HG02970 (cell line): Measurements from ENCODE around the gene CDR2L.
A peak's percentile ranks its signal among the peaks of the same experiment; 100 is the strongest.
"Not testable (repeated sequence)": the region's sequence is repeated elsewhere in the genome, so short reads cannot be mapped to it uniquely, and the experiment has no call there.

Experiments
- ATAC-seq: cut with Tn5 transposase; IDR thresholded peaks from one replicate; pipeline ENCODE4 v1.9.1; 2021; ENCODE audit warnings: mild to moderate bottlenecking, moderate library complexity, moderate number of reproducible peaks; ENCODE audit not compliant: unreplicated experiment, low FRiP score

CDR2L gene

DNA sequence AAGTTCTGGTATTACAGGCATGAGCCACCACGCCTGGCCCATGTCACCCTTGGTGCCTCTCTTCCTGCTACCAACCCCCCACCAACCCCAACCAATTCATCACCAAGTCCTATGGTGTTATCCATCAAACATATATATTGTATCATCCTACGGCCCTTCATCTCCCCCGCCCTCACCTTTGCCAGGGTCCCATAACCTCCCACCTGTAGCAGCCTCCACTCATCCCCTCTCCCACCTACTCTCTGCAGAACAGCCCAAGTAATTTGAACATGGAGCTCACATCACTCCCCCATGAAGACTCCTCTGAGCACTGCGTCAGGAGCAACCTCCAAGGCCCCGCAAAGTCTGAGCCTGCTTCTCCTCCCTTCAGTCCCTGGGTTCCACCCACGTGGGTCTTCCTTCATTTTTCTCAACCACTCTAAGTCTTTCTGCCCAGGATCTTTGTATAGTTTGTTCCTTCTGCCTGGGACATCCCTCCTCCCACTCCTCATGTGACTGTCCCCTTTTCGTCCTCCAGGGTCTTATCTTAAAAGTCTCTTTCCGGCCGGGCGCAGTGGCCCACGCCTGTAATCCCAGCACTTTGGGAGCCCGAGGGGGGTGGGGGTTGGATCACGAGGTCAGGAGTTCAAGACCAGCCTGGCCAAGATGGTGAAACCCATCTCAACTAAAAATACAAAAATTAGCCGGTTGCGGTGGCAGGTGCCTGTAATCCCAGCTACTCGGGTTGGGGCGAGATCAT lies 7.9 kb upstream of the CDR2L start:
- no peak for ATAC-seq

DNA sequence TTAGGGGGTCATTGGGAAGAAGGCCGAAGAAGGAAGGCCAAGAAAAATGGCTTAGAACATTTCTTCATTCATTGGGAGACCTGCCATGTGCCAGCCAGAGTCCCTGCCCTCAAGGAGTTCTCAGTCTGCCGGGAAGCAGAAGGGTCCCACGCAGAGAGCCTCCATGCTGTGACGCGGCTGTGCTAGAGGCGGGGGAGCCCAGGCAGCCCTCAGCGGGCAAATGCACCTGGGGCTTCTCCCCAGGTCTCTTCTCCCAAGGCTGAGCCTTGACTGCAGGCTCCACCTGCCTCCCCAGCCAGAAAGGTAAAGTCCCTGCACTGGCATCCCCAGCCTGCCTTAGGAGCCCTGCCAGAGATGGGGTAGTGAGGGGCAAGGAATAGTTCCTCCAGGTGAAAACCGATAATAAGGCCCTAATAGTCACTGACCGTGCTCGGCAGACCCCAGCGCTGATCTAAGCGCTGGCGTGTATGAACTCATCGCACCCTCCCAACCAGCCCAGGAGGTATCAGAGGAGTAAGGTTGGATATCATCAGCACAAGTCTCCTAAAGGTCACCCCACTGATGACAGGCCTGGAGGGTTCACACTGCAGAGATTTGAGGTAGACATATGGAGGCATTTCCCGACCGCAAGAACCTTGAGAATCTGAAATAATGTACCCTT lies 6.0 kb upstream of the CDR2L start:
- ATAC-seq, result no peak

DNA sequence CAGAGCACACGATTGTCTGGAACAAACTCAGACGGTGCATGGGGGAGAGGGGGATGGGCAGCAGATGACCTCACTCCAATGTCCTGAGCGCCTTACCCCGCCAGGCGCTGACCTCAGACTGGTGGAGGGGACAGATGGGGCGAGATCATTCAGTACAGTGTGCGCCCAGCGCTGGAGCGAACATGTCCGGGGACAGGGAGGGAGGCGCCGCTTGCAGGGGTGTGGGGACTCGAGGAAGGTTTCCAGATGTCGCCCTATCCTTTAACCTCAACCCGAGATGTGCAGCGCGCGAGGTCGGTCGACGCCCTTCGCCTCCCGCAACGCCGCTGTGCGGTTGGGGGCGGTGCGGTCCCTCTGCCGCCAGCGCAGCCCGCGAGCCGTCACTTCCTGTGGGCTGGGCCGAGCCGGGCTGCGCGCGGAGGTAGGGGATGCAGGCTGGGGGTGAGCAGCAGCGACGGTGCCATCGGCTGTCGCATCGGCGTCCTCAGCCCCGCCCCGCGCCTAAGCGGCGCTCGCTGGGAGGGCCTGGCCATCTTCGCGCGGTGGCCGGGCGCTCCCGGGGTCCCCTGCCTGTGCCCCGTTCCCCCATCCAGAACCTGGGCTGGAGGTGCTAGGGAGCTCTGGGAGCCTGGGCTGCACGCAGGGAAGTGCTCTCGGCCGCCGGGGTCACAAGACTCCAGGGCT lies 5.3 kb upstream of the CDR2L start:
- ATAC-seq, result peak; percentile 64

DNA sequence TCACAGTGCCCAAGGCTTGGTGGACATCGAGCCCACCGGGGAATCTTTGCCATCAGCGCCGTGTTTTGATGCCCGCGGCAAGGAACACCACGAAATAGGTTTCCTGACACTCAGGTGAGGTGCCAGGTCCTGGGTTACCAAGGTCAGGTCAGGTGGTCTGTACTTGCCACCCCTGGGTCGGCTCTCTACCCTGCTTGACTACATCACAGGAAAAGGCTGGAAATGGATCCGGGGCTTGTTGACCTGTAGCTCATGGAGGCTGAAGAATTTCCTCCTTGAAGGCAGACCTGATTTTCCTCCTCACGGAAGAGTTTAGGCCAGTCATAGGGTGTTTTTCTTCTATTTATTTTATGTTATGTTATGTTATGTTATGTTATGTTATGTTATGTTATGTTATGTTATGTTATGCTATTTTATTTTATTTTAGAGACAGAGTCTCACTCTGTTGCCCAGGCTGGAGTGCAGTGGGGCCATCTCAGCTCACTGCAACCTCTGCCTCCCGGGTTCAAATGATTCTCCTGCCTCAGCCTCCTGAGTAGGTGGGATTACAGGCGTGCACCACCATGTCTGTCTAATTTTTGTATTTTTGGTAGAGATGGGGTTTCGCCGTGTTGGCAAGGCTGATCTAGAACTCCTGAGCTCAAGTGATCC lies 4.6 kb upstream of the CDR2L start:
- not testable (repeated sequence) for ATAC-seq

DNA sequence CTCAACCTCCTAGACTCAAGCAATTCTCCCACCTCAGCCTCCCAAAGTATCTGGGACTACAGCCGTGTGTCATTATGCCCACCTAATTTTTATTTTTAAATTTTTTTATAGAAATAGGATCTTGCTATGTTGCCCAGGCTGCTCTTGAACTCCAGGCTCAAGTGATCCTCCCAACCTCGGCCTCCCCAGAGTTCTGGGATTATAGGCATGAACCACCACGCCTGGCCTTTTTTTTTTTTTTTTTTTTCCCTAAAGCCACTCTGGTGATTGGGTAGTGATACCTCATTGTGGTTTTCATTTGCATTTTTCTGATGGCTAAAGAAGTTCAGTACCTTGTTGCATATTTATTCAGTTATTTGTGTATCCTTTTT lies 1.2 kb upstream of the CDR2L start:
- ATAC-seq, result no peak

DNA sequence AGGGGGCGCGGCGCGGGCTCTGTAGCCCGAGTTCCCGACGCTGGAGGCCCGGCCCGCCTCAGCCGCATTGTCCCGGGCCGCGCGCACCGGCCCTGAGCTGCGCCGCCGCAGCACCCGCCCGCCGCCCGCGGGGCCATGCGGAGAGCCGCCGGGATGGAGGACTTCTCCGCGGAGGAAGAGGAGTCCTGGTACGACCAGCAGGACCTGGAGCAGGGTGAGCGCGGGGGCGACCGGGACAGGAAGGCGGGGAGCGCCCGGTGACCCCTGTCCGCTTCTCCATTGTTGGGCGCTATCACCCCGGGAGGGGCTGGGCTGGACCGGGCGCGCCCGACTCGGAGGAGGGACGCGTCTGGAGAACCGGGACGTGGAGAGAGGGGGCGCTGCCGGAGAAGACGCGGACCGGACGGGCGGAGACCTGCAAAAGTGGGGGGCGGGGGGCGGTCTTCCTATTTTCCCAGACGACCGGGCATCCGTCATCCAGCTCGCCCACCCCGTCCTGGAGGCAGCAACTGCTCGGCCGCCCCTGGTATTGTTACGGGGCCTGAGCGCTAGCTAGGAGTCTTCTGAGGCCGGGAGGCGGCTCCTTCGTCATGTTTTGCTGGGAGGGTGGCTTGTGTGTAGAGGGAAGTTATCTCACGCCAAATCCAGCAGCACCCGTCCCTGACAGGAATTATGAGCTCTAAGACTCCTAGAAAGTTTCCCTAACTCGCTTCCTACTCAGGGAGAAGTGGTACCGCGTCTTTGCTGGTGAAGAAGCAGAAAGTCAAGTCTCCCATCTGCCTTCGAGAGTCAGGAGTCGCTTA lies 678 bp downstream of the CDR2L start:
- ATAC-seq, result peak; percentile 12

DNA sequence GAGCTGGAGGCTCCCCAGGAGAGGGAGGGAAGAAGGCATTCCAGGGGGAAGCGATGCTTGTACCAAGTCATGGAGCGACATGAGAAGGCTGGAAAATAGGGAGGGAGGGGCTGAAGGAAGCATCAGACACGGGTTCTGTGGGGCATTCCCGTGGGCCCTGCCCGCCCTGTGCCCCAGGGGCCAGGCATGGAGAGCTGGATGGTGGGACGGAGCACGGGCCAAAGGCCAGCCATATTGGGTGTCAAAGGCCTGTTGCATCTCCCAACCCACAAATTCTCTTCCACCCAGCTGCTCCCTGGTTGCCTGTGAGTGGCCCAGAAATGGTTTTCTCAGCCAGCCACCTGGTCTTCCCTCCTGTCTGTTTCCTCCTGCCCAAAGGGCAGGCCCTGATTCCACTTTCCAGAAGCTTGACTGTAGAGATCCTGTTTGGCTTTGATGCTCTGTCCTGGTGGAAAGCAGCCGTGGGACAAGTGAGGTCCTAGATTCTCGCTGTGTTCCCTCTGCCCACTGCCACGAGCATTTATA lies 3.2 kb downstream of the CDR2L start:
- ATAC-seq, result no peak

DNA sequence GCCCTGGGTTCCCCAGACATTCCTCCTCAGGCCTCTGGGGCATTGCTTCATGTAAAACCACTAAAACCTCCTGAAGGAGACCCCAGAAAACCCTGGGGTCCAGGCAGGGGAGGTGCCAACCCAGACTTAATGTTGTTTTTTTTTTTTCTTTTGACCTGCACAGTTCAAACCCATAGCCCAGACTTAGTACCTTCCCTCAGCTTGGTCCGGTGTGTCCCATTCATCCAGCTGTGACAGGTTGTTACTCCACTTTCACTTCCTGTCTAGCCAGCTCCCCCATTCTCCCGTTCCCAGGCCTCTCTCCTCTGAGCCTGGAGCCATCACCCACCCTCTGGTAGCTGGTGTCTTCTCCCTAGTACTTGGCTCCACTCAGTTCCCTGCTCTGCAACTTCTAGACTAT lies 4.8 kb downstream of the CDR2L start:
- ATAC-seq, result no peak

DNA sequence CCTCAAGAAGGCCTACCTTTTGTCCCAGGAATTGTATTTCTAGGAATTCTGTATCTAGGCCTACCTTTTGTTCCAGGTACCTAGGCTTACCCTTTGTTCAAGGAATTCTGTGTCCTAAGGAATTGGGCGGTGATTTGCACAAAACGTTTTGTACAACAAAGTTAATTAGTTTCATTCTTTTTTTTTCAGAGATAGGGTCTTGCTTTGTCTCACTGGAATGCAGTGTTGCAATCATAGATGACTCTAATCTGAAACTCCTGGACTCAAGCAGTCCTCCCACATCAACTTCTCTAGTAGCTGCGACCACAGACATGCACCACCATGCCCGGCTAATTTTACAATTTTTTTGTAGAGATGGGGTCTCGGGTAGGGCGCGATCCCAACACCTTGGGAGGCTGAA lies 7.0 kb downstream of the CDR2L start:
- ATAC-seq, result no peak

DNA sequence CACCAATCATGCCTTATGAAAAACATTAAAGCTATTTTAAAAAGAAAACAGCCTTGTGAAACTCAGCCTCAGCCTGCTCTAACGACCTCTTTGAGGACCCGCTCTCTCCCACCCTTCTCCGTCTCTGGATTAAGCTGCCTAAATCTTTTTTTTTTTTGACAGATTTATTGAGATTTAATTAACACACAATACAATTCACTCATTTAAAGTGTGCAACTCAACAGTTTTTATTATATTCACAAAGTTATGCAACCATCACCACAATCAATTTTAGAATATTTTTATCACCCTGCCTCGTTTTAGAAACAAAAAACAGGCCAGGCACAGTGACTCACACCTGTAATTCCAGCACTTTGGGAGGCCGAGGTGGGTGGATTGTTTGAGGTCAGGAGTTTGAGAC lies 8.4 kb downstream of the CDR2L start:
- no peak for ATAC-seq

DNA sequence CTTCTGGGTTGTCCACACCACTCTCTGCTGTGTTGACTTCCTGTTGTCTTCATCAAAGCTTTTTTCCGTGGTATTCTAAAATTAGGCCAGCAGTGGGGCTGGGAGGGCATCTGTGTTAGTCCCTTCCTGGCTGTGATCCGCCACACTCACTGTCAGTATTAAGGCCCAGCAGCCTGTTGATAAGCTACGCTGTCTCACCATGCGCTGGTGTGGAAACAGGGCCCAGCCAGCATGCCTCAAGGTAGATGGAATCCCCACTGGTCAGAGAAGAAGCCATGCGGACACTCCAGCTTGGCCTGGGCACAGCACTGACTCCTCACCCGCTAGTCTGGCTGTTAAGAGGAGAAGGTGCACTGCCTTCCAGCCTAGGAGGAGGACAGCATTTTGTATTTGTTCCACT lies 11.4 kb downstream of the CDR2L start:
- ATAC-seq, result no peak

DNA sequence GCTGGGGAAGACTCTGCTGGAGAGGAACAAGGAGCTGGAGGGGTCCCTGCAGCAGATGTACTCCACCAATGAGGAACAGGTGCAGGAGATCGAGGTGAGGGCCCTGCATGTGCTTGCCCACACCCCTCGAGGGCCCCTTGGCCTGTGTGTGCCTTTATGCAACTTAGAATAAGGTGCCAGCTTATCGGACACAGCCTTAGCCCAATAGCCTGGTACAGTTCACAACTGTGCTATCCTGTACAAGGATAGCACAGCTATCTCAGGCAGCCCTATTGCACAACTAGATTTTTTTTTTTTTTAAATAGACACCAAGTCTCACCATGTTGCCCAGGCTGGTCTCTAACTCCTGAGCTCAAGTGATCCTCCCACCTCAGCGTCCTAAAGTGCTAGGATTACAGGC lies 12.1 kb downstream of the CDR2L start:
- no peak for ATAC-seq

DNA sequence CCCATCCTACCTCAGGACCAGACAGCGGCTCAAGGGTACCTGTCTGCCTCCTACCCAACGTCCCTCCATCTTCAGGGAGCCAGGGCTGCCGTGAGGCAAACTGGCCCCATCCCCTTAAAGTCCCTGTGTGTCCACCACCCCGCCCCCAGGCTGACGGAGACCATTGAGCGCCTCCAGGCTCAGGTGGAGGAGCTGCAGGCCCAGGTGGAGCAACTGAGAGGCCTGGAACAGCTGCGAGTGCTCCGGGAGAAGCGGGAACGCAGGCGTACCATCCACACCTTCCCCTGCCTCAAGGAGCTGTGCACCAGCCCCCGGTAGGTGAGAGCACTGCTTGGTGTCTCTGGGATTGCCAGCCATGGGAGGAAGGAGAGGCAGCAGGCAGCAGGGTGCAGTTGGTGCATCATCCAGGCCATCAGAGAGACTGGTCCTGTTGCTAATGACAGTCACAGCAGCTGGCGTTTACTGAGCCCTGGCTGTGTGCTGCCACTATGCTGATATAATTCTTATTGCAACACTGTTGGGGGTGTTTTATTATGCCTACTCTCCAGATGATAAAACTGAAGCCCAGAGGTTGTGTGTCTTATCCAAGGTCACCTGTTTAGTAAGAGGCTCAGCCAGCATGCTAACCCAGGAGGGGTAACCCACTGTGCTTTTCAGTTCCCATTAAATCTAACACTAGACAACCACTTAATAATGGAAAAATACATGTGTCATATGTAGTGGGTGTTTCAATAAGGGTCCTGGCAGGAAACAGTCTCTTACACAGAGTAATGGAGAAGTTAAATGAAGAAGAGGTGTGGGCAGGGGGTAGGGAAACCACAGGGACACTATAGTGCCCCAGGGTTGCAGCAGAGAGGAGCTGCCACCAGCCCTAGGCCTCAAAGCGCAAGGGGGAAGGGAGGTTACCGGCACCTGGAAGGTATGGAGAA lies 14.7 kb downstream of the CDR2L start:
- ATAC-seq, result no peak

DNA sequence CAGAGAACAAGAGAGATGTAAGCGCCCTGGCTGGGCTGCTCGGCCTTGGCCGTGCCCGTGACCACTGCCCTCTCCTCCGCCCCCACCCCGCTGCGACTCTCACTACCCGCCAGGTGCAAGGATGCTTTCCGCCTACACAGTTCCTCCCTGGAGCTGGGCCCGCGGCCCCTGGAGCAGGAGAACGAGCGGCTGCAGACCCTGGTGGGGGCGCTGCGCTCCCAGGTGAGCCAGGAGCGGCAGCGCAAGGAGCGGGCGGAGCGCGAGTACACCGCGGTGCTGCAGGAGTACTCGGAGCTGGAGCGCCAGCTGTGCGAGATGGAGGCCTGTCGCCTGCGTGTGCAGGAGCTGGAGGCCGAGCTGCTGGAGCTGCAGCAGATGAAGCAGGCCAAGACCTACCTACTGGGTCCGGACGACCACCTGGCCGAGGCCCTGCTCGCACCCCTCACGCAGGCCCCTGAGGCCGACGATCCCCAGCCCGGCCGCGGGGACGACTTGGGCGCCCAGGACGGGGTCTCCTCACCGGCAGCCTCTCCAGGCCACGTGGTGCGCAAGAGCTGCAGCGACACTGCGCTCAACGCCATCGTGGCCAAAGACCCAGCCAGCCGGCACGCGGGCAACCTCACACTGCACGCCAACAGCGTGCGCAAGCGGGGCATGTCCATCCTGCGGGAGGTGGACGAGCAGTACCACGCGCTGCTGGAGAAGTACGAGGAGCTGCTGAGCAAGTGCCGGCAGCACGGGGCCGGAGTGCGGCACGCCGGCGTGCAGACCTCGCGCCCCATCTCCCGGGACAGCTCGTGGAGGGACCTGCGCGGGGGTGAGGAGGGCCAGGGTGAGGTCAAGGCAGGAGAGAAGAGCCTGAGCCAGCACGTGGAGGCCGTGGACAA lies 15.9 kb downstream of the CDR2L start:
- ATAC-seq, result no peak

DNA sequence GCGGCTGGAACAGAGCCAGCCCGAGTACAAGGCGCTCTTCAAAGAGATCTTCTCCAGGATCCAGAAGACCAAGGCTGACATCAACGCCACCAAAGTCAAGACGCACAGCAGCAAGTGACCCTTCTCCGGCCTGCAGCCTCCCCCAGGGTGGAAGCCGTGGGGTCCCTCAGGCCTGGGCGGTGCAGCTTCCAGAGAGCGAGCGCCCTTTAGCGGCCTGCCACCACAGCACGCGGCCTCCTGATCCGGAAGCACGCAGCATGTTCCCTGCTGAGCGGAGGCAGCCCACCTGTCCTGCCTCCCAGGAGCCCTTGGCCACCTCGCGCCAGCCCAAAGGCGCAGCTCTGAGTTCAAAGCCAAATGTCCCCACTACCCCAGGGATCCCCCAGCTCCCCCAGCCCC lies 16.5 kb downstream of the CDR2L start:
- no peak for ATAC-seq

DNA sequence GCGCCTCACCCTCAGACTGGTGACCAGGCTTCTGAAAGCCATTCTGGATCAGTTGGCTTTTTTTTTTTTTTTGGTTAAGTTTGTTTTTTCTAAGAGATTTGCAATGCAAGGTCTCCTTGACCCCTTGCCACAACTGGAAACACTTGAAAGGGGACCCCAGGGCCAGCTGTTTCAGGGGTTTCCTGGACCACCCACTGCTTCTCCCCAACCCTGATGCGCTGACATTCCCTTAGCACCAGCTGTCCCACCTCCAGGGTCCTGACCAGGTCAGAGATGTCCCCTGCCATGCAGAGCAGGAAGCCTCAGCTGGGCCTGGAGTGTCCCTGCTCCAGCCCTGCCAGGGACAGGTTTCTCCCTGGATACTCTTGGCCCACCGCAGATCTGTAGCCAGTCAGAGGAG lies 16.9 kb downstream of the CDR2L start:
- ATAC-seq, result no peak

DNA sequence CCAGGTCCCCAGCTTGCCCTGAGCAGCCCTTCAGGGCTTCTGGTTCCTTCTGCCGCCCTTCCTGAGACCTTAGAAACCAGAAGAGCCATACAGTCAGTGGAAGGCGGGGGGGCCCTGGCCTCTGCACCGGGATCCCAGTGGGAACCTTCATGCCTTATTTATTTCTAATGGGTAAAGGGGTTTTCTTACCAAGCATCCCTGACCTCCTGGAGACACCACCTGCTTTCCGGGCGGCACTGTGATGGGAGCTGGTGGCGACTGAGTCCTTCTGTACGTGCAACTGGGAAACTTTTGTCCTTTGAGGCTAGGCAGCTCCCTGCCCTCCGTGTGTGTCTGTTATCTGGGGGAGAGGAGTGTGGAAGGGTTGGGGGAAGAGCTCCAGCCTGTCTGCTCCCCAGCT lies 17.9 kb downstream of the CDR2L start:
- no peak for ATAC-seq

DNA sequence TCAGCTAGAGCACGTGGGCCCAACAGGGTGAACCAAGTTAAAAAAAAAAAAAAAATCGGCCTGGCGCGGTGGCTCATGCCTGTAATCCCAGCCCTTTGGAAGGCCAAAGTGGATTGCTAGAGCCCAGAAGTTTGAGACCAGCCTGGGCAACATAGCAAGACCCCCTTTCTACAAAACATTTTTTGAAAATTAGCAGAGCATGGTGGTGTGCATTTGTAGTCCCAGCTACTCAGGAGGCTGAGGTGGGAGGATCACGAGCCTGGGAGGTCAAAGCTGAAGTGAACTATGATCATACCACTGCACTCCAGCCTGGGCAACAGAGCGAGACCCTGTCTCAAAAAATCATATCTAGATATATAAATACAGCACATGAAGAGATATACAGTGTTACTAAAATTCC lies 18.7 kb downstream of the CDR2L start:
- ATAC-seq, result not testable (repeated sequence)
